ENCODE data around the gene RAB40B.

The RAB40B gene

GRCh38 chr17:82718986-82719685 is 20.6 kb upstream of the RAB40B start:
- no peak for DNase-seq
- in situ Hi-C loops (cut with MboI; ENCODE audit: low pct_unique_long_range_greater_than_20kb, low sequenced_read_pairs): no loop called here

GRCh38 chr17:82716203-82717010 is 17.9 kb upstream of the RAB40B start, which contains the start of gene FN3KRP:
FN3KRP (plus strand) TSS chr17:82716706; CDS start chr17:82716756, 50 bp downstream.
- in situ Hi-C loops (cut with MboI; ENCODE audit: low pct_unique_long_range_greater_than_20kb, low sequenced_read_pairs): no loop called here
- DNase-seq: peak; percentile 75

GRCh38 chr17:82713071-82713723 is 14.7 kb upstream of the RAB40B start:
- in situ Hi-C loops (cut with MboI; ENCODE audit: low pct_unique_long_range_greater_than_20kb, low sequenced_read_pairs): no loop called here

GRCh38 chr17:82710499-82711232 is 12.2 kb upstream of the RAB40B start:
- in situ Hi-C loops (cut with MboI; ENCODE audit: low pct_unique_long_range_greater_than_20kb, low sequenced_read_pairs): no loop called here
- DNase-seq: no peak

More at GRCh38 chr17:82713071-82713723, 14.7 kb upstream of the RAB40B start:
- DNase-seq: no peak

- in situ Hi-C loops (cut with MboI; ENCODE audit: low pct_unique_long_range_greater_than_20kb, low sequenced_read_pairs): no loop called here
- DNase-seq: no peak
Measured at GRCh38 chr17:82709676-82710498, 11.4 kb upstream of the RAB40B start.

GRCh38 chr17:82709024-82709675 is 10.7 kb upstream of the RAB40B start:
- no peak for DNase-seq
- in situ Hi-C loops (cut with MboI; ENCODE audit: low pct_unique_long_range_greater_than_20kb, low sequenced_read_pairs): no loop called here

GRCh38 chr17:82705756-82706155 is 7.3 kb upstream of the RAB40B start:
- no peak for DNase-seq
- in situ Hi-C loops (cut with MboI; ENCODE audit: low pct_unique_long_range_greater_than_20kb, low sequenced_read_pairs): no loop called here

GRCh38 chr17:82704886-82705285 is 6.4 kb upstream of the RAB40B start:
- no peak for DNase-seq
- in situ Hi-C loops (cut with MboI; ENCODE audit: low pct_unique_long_range_greater_than_20kb, low sequenced_read_pairs): no loop called here

GRCh38 chr17:82703935-82704865 is 5.7 kb upstream of the RAB40B start:
- DNase-seq: no peak
- in situ Hi-C loops (cut with MboI; ENCODE audit: low pct_unique_long_range_greater_than_20kb, low sequenced_read_pairs): no loop called here

GRCh38 chr17:82703036-82703745 is 4.7 kb upstream of the RAB40B start:
- no peak for DNase-seq
- in situ Hi-C loops (cut with MboI; ENCODE audit: low pct_unique_long_range_greater_than_20kb, low sequenced_read_pairs): no loop called here

GRCh38 chr17:82702231-82702927 is 3.9 kb upstream of the RAB40B start:
- in situ Hi-C loops (cut with MboI; ENCODE audit: low pct_unique_long_range_greater_than_20kb, low sequenced_read_pairs): no loop called here

GRCh38 chr17:82699551-82699950 is 1.1 kb upstream of the RAB40B start:
- no peak for DNase-seq
- in situ Hi-C loops (cut with MboI; ENCODE audit: low pct_unique_long_range_greater_than_20kb, low sequenced_read_pairs): no loop called here

More at GRCh38 chr17:82702231-82702927, 3.9 kb upstream of the RAB40B start:
- no peak for DNase-seq

- DNase-seq: no peak
- in situ Hi-C loops (cut with MboI; ENCODE audit: low pct_unique_long_range_greater_than_20kb, low sequenced_read_pairs): no loop called here
Measured at GRCh38 chr17:82698974-82699442, 510 bp upstream of the RAB40B start.

- in situ Hi-C loops (cut with MboI; ENCODE audit: low pct_unique_long_range_greater_than_20kb, low sequenced_read_pairs): no loop called here
Measured at GRCh38 chr17:82697808-82698064, 762 bp downstream of the RAB40B start.

GRCh38 chr17:82696916-82697807 is 1.3 kb downstream of the RAB40B start:
- in situ Hi-C loops (cut with MboI; ENCODE audit: low pct_unique_long_range_greater_than_20kb, low sequenced_read_pairs): no loop called here
- DNase-seq: no peak

More at GRCh38 chr17:82697808-82698064, 762 bp downstream of the RAB40B start:
- DNase-seq: no peak
